Endodermal cell (in vitro differentiated cells): ENCODE data around the gene BACH2. TPM values are rescaled to one million over a fixed set of nuclear protein-coding genes. Genes with fewer than 3 reads are reported as not detected.

ENCODE experiments used
- DNase-seq: peaks from one replicate; pipeline ENCODE4 v3.0.0-alpha.2; 2017
- H3K27ac ChIP-seq: 2 replicates; pipeline ENCODE4 v1.5.1; 2013; ENCODE audit warnings: mild to moderate bottlenecking, low read depth, low read length, moderate library complexity
- H3K27me3 ChIP-seq: 2 replicates; pipeline ENCODE4 v1.6.1; 2013; ENCODE audit warnings: mild to moderate bottlenecking, low read length, moderate library complexity; ENCODE audit not compliant: insufficient read depth, control insufficient read depth, poor library complexity, severe bottlenecking
- H3K36me3 ChIP-seq: 2 replicates; pipeline ENCODE4 v1.7.0; 2013; ENCODE audit warnings: mild to moderate bottlenecking, low read length, moderate library complexity; ENCODE audit not compliant: control insufficient read depth, insufficient read depth
- H3K4me1 ChIP-seq: one replicate; pipeline ENCODE4 v1.7.0; 2013; ENCODE audit warnings: low read length; ENCODE audit not compliant: control insufficient read depth, insufficient read depth
- H3K4me3 ChIP-seq: 2 replicates; pipeline ENCODE4 v1.5.1; 2013; ENCODE audit warnings: mild to moderate bottlenecking, low read length, moderate library complexity
- H3K9ac ChIP-seq: 2 replicates; pipeline ENCODE4 v1.6.1; 2013; ENCODE audit warnings: mild to moderate bottlenecking, low read length, moderate library complexity; ENCODE audit not compliant: poor library complexity, severe bottlenecking; ENCODE audit errors: extremely low read depth
- H3K9me3 ChIP-seq: 2 replicates; pipeline ENCODE4 v1.6.1; 2013; ENCODE audit warnings: mild to moderate bottlenecking, low read length, moderate library complexity; ENCODE audit not compliant: control insufficient read depth
- H3K27ac Mint-ChIP-seq: 2 replicates; pipeline ENCODE4 v1.8.0; 2020; ENCODE audit warnings: mixed read lengths
- H3K27me3 Mint-ChIP-seq: 2 replicates; pipeline ENCODE4 v1.8.0; 2021; ENCODE audit warnings: mild to moderate bottlenecking, mixed read lengths; ENCODE audit not compliant: insufficient read depth
- H3K36me3 Mint-ChIP-seq: 2 replicates; pipeline ENCODE4 v1.8.0; 2020; ENCODE audit warnings: low read depth, mixed read lengths
- H3K4me1 Mint-ChIP-seq: 2 replicates; pipeline ENCODE4 v1.8.0; 2020; ENCODE audit warnings: mixed read lengths
- H3K4me3 Mint-ChIP-seq: 2 replicates; pipeline ENCODE4 v1.8.0; 2020; ENCODE audit warnings: mild to moderate bottlenecking, moderate library complexity, mixed read lengths
- H3K9me3 Mint-ChIP-seq: 2 replicates; pipeline ENCODE4 v1.8.0; 2020; ENCODE audit warnings: mild to moderate bottlenecking, mixed read lengths
- CTCF ChIP-seq: fragments of 200-600 bp; sonication (generic); conservative IDR thresholded peaks from 2 replicates; pipeline ENCODE4 v1.5.0; 2021; ENCODE audit warnings: antibody characterized with exemption, mild to moderate bottlenecking
- WGBS, 2 experiments: methylation state at CpG; one replicate each; pipeline versions ENCODE4 v1.1.5 to v1.1.7; 2013; ENCODE audit warnings: missing lambda C conversion rate in 2 of 2, mixed read lengths in 1 of 2; ENCODE audit not compliant: insufficient coverage in 1 of 2, insufficient read length in 1 of 2; 5-methylcytosine and 5-hydroxymethylcytosine counted together
- total RNA-seq, 2 donors: library from RNA; stranded (reverse); fragmentation: NEBNext Ultra II Directional in 1 of 2; extraction: Animal tissue kit (Norgen Biotek cat#: 25700) in 1 of 2; gene quantifications; 2 replicates in 1 of 2; 3 replicates in 1 of 2; pipeline ENCODE4 v1.2.1, GENCODE V29; 2021

The BACH2 gene
- total RNA-seq, 2 donors from 2014 or later = 11.0 to 22.3 TPM

GRCh38 chr6:90158936-90159335 lies 137.7 kb downstream of the BACH2 start:
- Mint-ChIP-seq H3K4me3 (no peak overlapping the region), H3K27ac (no peak overlapping the region), H3K36me3 (no peaks in the 10 kb centered on the region), H3K9me3 (no peaks in the 10 kb centered on the region), H3K27me3 (no peaks in the 10 kb centered on the region), H3K4me1 (peaks cover 25% of the 10 kb centered on the region)
- 70 to 73% methylated on average over 1 to 5 of the region's 5 CpGs for WGBS, 2 experiments
- Histone ChIP-seq H3K9me3 (no peaks in the 10 kb centered on the region), H3K27me3 (no peaks in the 10 kb centered on the region), H3K4me3 (peak overlapping the region; percentile 64), H3K4me1 (no peaks in the 10 kb centered on the region), H3K36me3 (peaks cover 4% of the 10 kb centered on the region), H3K9ac (no peak overlapping the region), H3K27ac (peak overlapping the region; percentile 35)
- TF ChIP-seq CTCF = no peak
- no peak for DNase-seq

- TF ChIP-seq CTCF = no peak
- WGBS, 2 experiments = 91 to 94% methylated on average over 4 to 7 of the region's 7 CpGs
- Mint-ChIP-seq H3K27me3 (no peaks in the 10 kb centered on the region), H3K36me3 (no peaks in the 10 kb centered on the region), H3K4me3 (no peak overlapping the region), H3K4me1 (peaks cover 21% of the 10 kb centered on the region), H3K27ac (no peak overlapping the region), H3K9me3 (no peaks in the 10 kb centered on the region)
- H3K4me3 ChIP-seq = no peak overlapping the region
- H3K36me3 ChIP-seq = peaks cover 4% of the 10 kb centered on the region
- H3K27ac ChIP-seq = no peak overlapping the region
- H3K4me1 ChIP-seq = no peaks in the 10 kb centered on the region
- no peaks in the 10 kb centered on the region for H3K9me3 ChIP-seq
- no peak overlapping the region for H3K9ac ChIP-seq
- no peak for DNase-seq
- no peaks in the 10 kb centered on the region for H3K27me3 ChIP-seq
Measured at GRCh38 chr6:90157441-90157840, 139.2 kb downstream of the BACH2 start.

GRCh38 chr6:90156861-90157260 lies 139.8 kb downstream of the BACH2 start:
- H3K9me3 ChIP-seq = no peaks in the 10 kb centered on the region
- H3K9ac ChIP-seq = no peak overlapping the region
- no peak for TF ChIP-seq CTCF
- Mint-ChIP-seq H3K4me3 (no peak overlapping the region), H3K9me3 (no peaks in the 10 kb centered on the region), H3K4me1 (peaks cover 21% of the 10 kb centered on the region), H3K36me3 (no peaks in the 10 kb centered on the region), H3K27me3 (no peaks in the 10 kb centered on the region), H3K27ac (no peak overlapping the region)
- DNase-seq = no peak
- peaks cover 4% of the 10 kb centered on the region for H3K36me3 ChIP-seq
- no peaks in the 10 kb centered on the region for H3K27me3 ChIP-seq
- no peaks in the 10 kb centered on the region for H3K4me1 ChIP-seq
- H3K27ac ChIP-seq = no peak overlapping the region
- no peak overlapping the region for H3K4me3 ChIP-seq
- 88 to 100% methylated on average over 2 to 5 of the region's 5 CpGs for WGBS, 2 experiments
